ENCODE results near the gene DDX51.

GRCh38 chr12:132099739-132100138 is 44.4 kb downstream of the DDX51 start:
- TF ChIP-seq, protein P1, sequence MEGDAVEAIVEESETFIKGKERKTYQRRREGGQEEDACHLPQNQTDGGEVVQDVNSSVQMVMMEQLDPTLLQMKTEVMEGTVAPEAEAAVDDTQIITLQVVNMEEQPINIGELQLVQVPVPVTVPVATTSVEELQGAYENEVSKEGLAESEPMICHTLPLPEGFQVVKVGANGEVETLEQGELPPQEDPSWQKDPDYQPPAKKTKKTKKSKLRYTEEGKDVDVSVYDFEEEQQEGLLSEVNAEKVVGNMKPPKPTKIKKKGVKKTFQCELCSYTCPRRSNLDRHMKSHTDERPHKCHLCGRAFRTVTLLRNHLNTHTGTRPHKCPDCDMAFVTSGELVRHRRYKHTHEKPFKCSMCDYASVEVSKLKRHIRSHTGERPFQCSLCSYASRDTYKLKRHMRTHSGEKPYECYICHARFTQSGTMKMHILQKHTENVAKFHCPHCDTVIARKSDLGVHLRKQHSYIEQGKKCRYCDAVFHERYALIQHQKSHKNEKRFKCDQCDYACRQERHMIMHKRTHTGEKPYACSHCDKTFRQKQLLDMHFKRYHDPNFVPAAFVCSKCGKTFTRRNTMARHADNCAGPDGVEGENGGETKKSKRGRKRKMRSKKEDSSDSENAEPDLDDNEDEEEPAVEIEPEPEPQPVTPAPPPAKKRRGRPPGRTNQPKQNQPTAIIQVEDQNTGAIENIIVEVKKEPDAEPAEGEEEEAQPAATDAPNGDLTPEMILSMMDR (conservative IDR thresholded peaks at IDR 0.05), result no peak
- no peak for TF ChIP-seq EZH2 (IDR thresholded peaks at IDR 0.05; ENCODE audit: low read depth)

Measured in PC-9 (cell line).